HepG2 (cell line): ENCODE measurements around the gene PRKN. TPM values are rescaled to one million over a fixed set of nuclear protein-coding genes. Genes with fewer than 3 reads are reported as not detected.

Source experiments
- ATAC-seq: fragments of 200-7000 bp; cut with Tn5 transposase; 3 replicates; pipeline ENCODE4 v1.9.1; 2020; ENCODE audit warnings: mild to moderate bottlenecking, moderate library complexity
- BruUV-seq: library from RNA; stranded (reverse); fragments of 400-500 nt; replicated peaks from 2 replicates; lab custom pipeline; 2021; lab: Mats Ljungman, UMichigan
- CTCF ChIA-PET: fragments of 300-600 bp; formaldehyde crosslinking; extraction: SDS; loops from one replicate; lab custom pipeline; 2021; ENCODE audit warnings: low total read pairs, inconsistent platforms, low intra/inter-chr PET ratio; lab: Yijun Ruan, JAX
- POLR2A ChIA-PET: fragments of 350-600 bp; sonication (Branson Sonifier 250); formaldehyde crosslinking; loops from one replicate; lab custom pipeline; 2020; ENCODE audit warnings: antibody characterized with exemption, inconsistent platforms; lab: Yijun Ruan, JAX
- DNase-seq: peaks from one replicate; pipeline ENCODE4 v3.0.0-alpha.2; 2015; ENCODE audit warnings: low spot score
- FAIRE-seq: peaks from 3 replicates; lab custom pipeline; 2011; peaks lifted over from hg19 to GRCh38; lab: Jason Lieb, UNC
- H2AFZ ChIP-seq: one replicate; pipeline ENCODE4 v1.6.1; 2011; ENCODE audit warnings: low read length, inconsistent platforms
- H3K27ac ChIP-seq: fragments of 300-600 bp; 3 replicates; pipeline ENCODE4 v1.8.0; 2011; ENCODE audit warnings: mixed run types, mild to moderate bottlenecking, mixed read lengths, low read length, inconsistent platforms; ENCODE audit not compliant: insufficient read depth; ENCODE audit errors: extremely low read length
- H3K27me3 ChIP-seq, 2 experiments: fragments of 200-600 bp in 1 of 2; 2 replicates in 1 of 2; 3 replicates in 1 of 2; pipeline versions ENCODE4 v1.6.0 to v1.8.0; 2011; ENCODE audit warnings: low read length in 2 of 2, mild to moderate bottlenecking in 2 of 2, moderate library complexity in 2 of 2, inconsistent platforms in 1 of 2; ENCODE audit not compliant: insufficient read depth in 2 of 2, control insufficient read depth in 1 of 2
- H3K36me3 ChIP-seq, 2 experiments: fragments of 200-600 bp in 1 of 2; replicated peaks in 1 of 2; 2 replicates in 1 of 2; 3 replicates in 1 of 2; pipeline versions ENCODE4 v1.5.1 to v1.8.0; 2011; ENCODE audit warnings: low read length in 2 of 2, inconsistent platforms in 1 of 2; ENCODE audit not compliant: insufficient read depth in 2 of 2, control insufficient read depth in 1 of 2
- H3K4me1 ChIP-seq: 2 replicates; pipeline ENCODE4 v1.5.1; 2012; ENCODE audit warnings: low read length, inconsistent platforms; ENCODE audit not compliant: insufficient read depth
- H3K4me2 ChIP-seq: 2 replicates; pipeline ENCODE4 v1.6.0; 2011; ENCODE audit warnings: low read depth, low read length, inconsistent platforms
- H3K4me3 ChIP-seq, 3 experiments: fragments of 200-600 bp in 1 of 3; sonication (generic), shearing (Covaris generic) in 1 of 3; replicated peaks in 1 of 3; 2 replicates each; pipeline ENCODE4 v1.5.1; 2011 to 2016; ENCODE audit warnings: low read length in 3 of 3, inconsistent platforms in 2 of 3, low read depth in 2 of 3, mild to moderate bottlenecking in 2 of 3, control low read depth in 1 of 3, mixed read lengths in 1 of 3; ENCODE audit not compliant: insufficient read depth in 1 of 3
- H3K79me2 ChIP-seq: one replicate; pipeline ENCODE4 v1.6.1; 2011; ENCODE audit warnings: low read length, inconsistent platforms; ENCODE audit not compliant: insufficient read depth
- H3K9ac ChIP-seq: 2 replicates; pipeline ENCODE4 v1.6.0; 2011; ENCODE audit warnings: mild to moderate bottlenecking, low read depth, low read length, inconsistent platforms; ENCODE audit not compliant: insufficient read depth
- H3K9me3 ChIP-seq: 2 replicates; pipeline ENCODE4 v1.5.1; 2012; ENCODE audit warnings: mild to moderate bottlenecking, low read length
- H4K20me1 ChIP-seq: 2 replicates; pipeline ENCODE4 v1.6.0; 2011; ENCODE audit warnings: inconsistent platforms, mild to moderate bottlenecking, low read length, moderate library complexity; ENCODE audit not compliant: insufficient read depth
- CTCF ChIP-seq: sonication (generic); formaldehyde crosslinking; IDR thresholded peaks from 2 replicates; pipeline ENCODE4 v1.5.0; 2020; ENCODE audit warnings: mild to moderate bottlenecking, missing genetic modification reagents, moderate library complexity
- KDM4B ChIP-seq: sonication (generic); formaldehyde crosslinking; IDR thresholded peaks from 2 replicates; pipeline ENCODE4 v1.4.0; 2020; ENCODE audit warnings: missing genetic modification reagents
- MXI1 ChIP-seq: IDR thresholded peaks from 3 replicates; pipeline ENCODE4 v1.6.1; 2012; ENCODE audit warnings: low read depth, low read length, inconsistent platforms, borderline replicate concordance
- TBX3 ChIP-seq: fragments of 450-650 bp; IDR thresholded peaks from 2 replicates; pipeline ENCODE4 v1.6.1; 2017; ENCODE audit warnings: antibody characterized with exemption, mild to moderate bottlenecking, inconsistent platforms, borderline replicate concordance
- ZFAT ChIP-seq: sonication (generic); formaldehyde crosslinking; conservative IDR thresholded peaks from 2 replicates; pipeline ENCODE4 v1.8.1; 2023; ENCODE audit warnings: missing genetic modification reagents, inconsistent platforms
- ZKSCAN5 ChIP-seq: sonication (generic); formaldehyde crosslinking; IDR thresholded peaks from 2 replicates; pipeline ENCODE4 v1.5.1; 2020; ENCODE audit warnings: mild to moderate bottlenecking, missing genetic modification reagents
- WGBS: methylation state at CpG from one replicate; pipeline ENCODE4 v1.1.6; 2017; ENCODE audit warnings: low lambda C conversion rate; 5-methylcytosine and 5-hydroxymethylcytosine counted together
- in situ Hi-C: cut with HindIII; loops from 2 replicates; pipeline ENCODE4 v1.10.0; 2017; ENCODE audit warnings: low pct_unique_long_range_greater_than_20kb; ENCODE audit not compliant: extremely low pct_ligation_motif_present
- intact Hi-C: fragments of 100-400 bp; cut with micrococcal nuclease; formaldehyde crosslinking; loops from one replicate; pipeline ENCODE4 v1.10.0; 2022; ENCODE audit not compliant: unreplicated experiment
- polyA plus RNA-seq, 8 experiments: library from polyadenylated mRNA; depleted of rRNA in 3 of 8; stranded (reverse) in 7 of 8; unstranded in 1 of 8; fragments of >200 nt; fragmentation: Illumina TruSeq in 4 of 8; extraction: Trizol in 4 of 8; gene quantifications; 2 replicates each; pipeline versions ENCODE4 v1.2.1 to v1.2.3, GENCODE V29; 2011 to 2016; ENCODE audit warnings: low read depth in 4 of 8, missing spikeins in 1 of 8, mixed read lengths in 1 of 8; ENCODE audit not compliant: insufficient read depth in 1 of 8
- total RNA-seq, 5 experiments: library from RNA; depleted of rRNA; stranded (reverse); fragments of >200 nt; fragmentation: Illumina TruSeq; extraction: Trizol; gene quantifications; 2 replicates each; pipeline ENCODE4 v1.2.3, GENCODE V29; 2016; ENCODE audit warnings: low read depth in 1 of 5

PRKN gene
- total and polyA plus RNA-seq, 2 of the 13 experiments (the other 11 are each of a cell fraction or from before 2014, with no cell fraction given): 0.31 to 0.44 TPM

- Histone ChIP-seq H4K20me1 (no peaks in the 10 kb centered on the region), H3K79me2 (no peaks in the 10 kb centered on the region), H3K27ac (no peak overlapping the region), H3K9me3 (no peaks in the 10 kb centered on the region), H3K27me3 (no peaks in the 10 kb centered on the region), H3K4me1 (no peaks in the 10 kb centered on the region), H3K36me3 (no peaks in the 10 kb centered on the region), H3K9ac (no peak overlapping the region), H3K4me2 (no peak overlapping the region), H3K4me3 (no peak overlapping the region), H2AFZ (no peak overlapping the region)
- whole genome bisulfite sequencing: 47% methylated on average over 6 of the region's 6 CpGs
- in situ Hi-C loops: no loop called here
- TF ChIP-seq TBX3 (no peak), CTCF (CRISPR knock-in tag) (peak; percentile 6; the same call in 1 of the 2 replicates)
- no TSS peak for BruUV-seq
- ATAC-seq: peak; percentile 56; the same call in 2 of the 3 replicates
- FAIRE-seq: no peak
- intact Hi-C loops: no loop called here
- POLR2A ChIA-PET: no interaction called here
- CTCF ChIA-PET: no interaction called here
- no peak for DNase-seq
Observed at GRCh38 chr6:162528538-162528937, 199.0 kb downstream of the PRKN start.

GRCh38 chr6:162526960-162527359, 200.6 kb downstream of the PRKN start:
- WGBS: 47% methylated on average over 7 of the region's 7 CpGs
- Histone ChIP-seq H3K79me2 (no peaks in the 10 kb centered on the region), H3K27me3 (no peaks in the 10 kb centered on the region), H3K4me3 (no peak overlapping the region), H3K9me3 (no peaks in the 10 kb centered on the region), H2AFZ (no peak overlapping the region), H3K27ac (no peak overlapping the region), H3K9ac (no peak overlapping the region), H3K4me2 (no peak overlapping the region), H3K4me1 (no peaks in the 10 kb centered on the region), H3K36me3 (no peaks in the 10 kb centered on the region), H4K20me1 (no peaks in the 10 kb centered on the region)
- ChIA-PET POLR2A (no interaction called here), CTCF (no interaction called here)
- TF ChIP-seq KDM4B (no peak), MXI1 (no peak), ZFAT (CRISPR knock-in tag) (no peak), ZKSCAN5 (no peak)
- DNase-seq: no peak
- no TSS peak for BruUV-seq
- FAIRE-seq: no peak
- in situ Hi-C loops (no loop called here), intact Hi-C loops (no loop called here)
- no peak for ATAC-seq
